NCI-H128 (cell line): ENCODE results near the gene ST3GAL3.

Experiments used
- DNase-seq: peaks from one replicate; lab custom pipeline; 2025; ENCODE audit not compliant: unreplicated experiment; lab: John Stamatoyannopoulos, UW

Gene ST3GAL3

DNA sequence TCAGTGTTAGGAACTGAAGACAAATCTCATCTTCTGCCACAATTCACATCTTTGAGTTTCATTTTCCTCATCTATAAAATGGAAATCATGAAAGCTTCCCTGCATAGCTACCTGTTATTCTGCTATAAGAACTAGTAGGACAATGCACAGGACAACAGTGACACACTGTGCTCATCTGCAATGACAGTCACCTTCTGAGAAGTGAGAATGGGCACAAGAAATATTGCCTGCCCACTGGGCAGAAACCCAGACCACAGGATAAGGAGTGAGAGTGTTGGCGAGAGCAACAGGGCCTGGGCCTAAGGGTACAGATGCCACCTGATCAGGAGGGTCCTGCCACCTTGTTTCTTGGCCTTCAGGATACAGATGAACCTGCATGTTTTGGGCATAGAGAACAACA lies 203.0 kb downstream of the ST3GAL3 start:
- DNase-seq: no peak

DNA sequence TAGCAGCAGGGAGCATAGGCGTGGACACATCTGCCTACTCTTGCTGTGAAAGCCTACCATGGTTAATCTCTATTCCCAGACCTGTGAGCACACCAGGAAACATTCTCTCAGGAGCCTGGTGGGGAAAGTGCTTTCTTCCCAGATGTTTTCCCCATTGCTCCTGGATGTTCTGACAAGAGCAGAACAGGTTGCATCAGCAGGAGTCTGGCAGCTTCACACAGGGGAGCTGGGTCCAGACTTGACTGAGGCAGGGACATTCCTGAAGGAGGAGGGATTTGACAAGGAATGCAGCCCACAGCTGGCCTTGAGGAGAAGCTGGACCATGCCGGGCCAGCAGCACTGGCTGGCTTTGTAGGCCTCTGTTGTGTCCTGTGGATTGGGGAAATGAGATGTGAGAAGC lies 205.3 kb downstream of the ST3GAL3 start:
- no peak for DNase-seq

DNA sequence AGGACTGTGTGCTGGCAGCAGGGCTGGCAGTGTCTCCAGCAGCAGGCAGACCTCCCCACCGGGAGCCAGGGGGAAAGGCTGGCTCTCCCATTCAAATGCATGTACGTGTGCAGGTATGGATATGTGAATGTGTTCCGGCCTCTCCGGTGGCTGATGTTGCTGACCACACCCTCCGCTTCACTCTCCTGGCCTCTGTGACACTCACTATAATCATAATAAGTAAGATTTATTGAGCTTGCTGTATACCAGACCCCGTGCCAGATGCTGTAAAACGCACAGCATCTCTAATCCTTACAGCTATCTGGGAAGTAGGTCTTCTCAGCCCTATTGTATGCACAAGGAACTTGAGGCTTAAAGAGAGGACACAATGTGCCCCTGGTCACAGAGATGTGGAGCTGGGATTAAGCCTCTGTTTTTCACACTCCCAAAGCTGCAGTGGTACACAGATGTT lies 205.7 kb downstream of the ST3GAL3 start:
- DNase-seq: no peak

DNA sequence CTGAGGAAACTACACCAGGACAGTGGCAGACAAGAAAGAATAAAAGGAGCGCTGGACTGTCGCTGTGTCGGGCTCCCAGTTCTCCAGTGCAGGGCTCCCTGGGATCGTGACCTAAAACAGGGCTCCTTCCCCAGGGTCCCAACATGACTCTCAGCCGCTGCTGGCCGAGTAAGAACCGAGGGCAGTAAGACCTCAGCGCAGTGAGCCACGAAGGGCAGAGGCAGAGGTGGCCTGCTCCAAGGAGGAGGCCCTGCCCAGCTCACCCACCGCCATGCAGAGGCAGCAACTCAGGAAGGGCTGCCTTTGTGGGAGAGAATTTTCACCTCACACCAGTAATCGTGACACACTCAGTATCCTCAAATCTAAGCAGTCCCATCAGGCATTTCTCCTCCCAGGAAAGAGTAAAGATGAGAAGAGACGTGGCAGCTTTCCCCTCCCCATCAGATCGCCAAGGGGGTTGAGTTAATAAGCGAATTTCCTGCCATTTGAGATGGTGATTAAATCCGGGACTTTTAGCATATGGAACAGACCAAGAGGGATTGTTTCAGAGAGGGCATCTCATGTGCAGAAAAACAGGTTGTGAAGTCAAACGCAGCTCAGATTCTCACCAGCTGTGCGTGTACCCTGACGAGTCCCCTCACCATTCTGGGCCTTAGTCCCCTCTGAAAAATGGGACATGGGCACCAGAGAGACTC lies 206.5 kb downstream of the ST3GAL3 start:
- DNase-seq: no peak

GRCh38 chr1:43914576-43915525 lies 207.5 kb downstream of the ST3GAL3 start:
- DNase-seq: no peak

DNA sequence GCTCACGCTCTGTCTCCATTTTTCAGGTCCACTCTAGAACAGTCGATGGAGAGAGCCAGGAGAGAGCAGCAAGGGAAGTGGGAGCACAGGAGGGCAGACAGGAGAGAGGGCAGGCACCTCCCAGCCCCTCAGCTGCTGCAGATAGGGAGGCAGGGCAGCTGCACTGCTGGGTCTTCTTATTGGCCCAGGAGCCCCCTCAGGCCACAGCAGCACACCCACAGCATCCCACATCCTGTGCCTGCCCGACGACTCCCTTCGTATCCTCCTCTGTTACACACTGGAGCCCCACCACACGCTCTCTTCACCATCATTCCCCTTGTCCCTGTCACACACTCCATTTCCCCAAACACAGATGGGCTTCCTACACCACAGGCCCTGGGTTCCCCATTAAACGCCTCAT lies 212.6 kb downstream of the ST3GAL3 start:
- DNase-seq: no peak

GRCh38 chr1:43921022-43921421 lies 213.7 kb downstream of the ST3GAL3 start:
- DNase-seq: no peak

DNA sequence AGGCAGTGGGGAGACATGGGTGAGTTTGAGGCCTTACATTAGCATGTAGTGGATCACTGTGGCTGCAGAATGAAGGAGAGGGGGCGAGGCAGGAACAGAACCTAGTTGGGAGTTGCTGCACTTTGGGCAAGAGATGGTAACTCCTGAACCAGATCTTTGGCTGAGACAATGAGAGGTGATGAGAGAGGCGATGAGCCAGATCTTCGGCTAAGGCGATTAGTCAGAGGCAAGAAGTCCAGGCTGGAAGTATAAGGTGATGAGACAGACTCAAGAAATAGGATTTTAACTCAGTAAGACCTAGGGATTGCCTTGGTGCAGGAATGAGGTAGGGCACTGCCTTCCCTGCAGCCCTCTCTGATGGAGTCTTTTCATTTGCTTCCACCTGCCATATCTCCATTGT lies 217.2 kb downstream of the ST3GAL3 start:
- DNase-seq: no peak

GRCh38 chr1:43925846-43926245 lies 218.5 kb downstream of the ST3GAL3 start:
- DNase-seq: no peak

GRCh38 chr1:43930168-43930948 lies 223.0 kb downstream of the ST3GAL3 start:
- DNase-seq: no peak

GRCh38 chr1:43930949-43931275 lies 223.6 kb downstream of the ST3GAL3 start:
- no peak for DNase-seq

GRCh38 chr1:43931711-43932660 lies 224.7 kb downstream of the ST3GAL3 start:
- no peak for DNase-seq

DNA sequence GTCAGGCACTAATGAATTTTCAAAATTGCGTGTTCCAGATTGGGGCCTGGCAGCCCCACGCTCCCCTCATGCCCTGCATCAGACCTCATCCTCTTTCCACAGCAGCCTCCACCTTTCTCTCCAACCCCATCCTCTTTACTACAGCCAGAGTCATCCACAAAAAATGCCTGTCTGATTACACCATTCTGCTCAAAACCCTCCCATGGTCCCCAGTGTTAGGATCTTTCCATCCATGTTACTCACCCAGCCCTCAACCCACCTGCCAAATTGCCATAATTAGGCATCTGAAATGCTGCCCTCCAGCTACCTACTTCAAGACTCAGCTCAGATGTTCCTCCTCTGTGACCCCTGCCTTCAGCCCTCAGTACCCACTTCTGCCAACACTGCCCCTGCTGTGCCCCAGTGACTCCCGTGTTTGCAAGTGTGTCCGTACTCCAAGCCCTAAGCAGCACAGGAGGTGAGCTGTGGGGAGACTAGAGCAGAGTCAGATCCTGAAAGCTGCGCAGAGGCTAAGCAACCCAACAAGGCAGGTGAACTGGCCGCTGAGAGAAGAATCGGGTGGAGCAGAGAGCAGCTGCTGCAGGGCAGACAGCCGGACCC lies 225.6 kb downstream of the ST3GAL3 start:
- no peak for DNase-seq

- peak; percentile 43 for DNase-seq
Measured at GRCh38 chr1:43933386-43934100, 226.2 kb downstream of the ST3GAL3 start, which contains the start of gene ARTN. ARTN (plus strand) TSS chr1:43933801; CDS start chr1:43935657, 1,856 bp downstream.

DNA sequence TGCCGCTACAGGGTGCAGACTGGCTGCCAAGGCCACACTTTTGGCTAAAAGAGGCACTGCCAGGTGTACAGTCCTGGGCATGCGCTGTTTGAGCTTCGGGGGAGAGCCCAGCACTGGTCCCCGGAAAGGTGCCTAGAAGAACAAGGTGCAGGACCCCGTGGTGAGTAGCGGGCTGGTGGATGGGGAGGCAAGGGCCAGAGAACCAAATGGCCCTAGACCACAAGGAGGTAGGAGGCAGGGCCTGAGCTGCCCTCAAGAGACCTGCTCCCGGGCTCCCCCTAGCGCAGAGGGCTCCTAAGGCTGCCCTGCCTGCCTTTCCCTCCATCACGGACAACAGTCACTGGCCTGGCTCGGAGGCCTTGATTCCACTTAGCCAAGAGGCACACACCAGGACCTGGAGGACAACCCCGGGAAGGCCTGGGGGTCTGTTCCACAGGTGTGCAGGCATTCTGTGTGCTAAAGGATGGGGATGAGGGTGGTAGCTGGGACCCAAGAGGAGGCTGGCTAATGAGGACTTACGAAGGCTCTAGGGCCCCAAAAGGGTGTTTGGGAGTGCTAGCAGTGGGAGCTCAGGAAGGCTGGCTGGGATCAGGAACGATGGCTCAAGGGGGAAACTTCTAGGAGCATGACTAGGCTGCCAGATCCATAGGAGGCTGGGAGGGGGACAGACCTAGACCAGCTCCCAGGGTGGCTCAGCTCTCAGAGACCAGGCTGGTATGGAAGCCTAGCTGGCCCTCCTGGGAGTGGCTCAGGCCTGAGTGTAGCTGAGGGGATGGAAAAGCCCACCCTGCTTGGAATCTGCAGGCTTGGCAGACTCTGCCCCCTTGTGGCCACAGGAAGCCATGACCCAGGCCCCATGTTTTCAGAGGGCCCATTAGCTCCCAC lies 227.0 kb downstream of the ST3GAL3 start:
- peak; percentile 62 for DNase-seq

DNA sequence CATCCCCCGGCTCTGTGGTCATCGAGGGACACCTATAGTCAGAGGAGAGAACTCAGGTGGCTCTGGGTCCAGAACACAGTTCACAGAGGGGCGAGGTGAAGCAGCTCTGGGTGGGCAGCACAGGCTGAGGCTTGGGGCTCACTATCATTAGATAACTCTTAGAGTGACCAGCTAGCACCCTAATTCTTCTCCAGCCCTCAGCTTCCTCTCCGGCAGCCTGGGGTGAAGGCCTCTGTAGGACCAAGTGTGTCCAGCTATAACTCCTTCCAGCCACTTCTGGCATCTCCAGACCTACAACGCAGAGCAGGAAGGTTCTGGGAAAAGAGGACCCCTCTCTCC lies 227.6 kb downstream of the ST3GAL3 start:
- no peak for DNase-seq

- DNase-seq: no peak
Measured at GRCh38 chr1:43935711-43936427, 228.5 kb downstream of the ST3GAL3 start.
